NAMALWA (cell line): ENCODE results near the gene MYOZ3.

Source experiments
- DNase-seq: peaks from one replicate; pipeline ENCODE4 v3.0.0-alpha.2; 2015; ENCODE audit warnings: low spot score

Gene MYOZ3, protein sequence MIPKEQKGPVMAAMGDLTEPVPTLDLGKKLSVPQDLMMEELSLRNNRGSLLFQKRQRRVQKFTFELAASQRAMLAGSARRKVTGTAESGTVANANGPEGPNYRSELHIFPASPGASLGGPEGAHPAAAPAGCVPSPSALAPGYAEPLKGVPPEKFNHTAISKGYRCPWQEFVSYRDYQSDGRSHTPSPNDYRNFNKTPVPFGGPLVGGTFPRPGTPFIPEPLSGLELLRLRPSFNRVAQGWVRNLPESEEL

GRCh38 chr5:150661086-150661485 is at the start of gene MYOZ3:
Gene MYOZ3 (plus strand): TSS chr5:150661251. CDS start chr5:150662942, 1,691 bp downstream.
- no peak for DNase-seq

GRCh38 chr5:150612405-150612804 is 48.6 kb upstream of the MYOZ3 start:
- no peak for DNase-seq

DNA sequence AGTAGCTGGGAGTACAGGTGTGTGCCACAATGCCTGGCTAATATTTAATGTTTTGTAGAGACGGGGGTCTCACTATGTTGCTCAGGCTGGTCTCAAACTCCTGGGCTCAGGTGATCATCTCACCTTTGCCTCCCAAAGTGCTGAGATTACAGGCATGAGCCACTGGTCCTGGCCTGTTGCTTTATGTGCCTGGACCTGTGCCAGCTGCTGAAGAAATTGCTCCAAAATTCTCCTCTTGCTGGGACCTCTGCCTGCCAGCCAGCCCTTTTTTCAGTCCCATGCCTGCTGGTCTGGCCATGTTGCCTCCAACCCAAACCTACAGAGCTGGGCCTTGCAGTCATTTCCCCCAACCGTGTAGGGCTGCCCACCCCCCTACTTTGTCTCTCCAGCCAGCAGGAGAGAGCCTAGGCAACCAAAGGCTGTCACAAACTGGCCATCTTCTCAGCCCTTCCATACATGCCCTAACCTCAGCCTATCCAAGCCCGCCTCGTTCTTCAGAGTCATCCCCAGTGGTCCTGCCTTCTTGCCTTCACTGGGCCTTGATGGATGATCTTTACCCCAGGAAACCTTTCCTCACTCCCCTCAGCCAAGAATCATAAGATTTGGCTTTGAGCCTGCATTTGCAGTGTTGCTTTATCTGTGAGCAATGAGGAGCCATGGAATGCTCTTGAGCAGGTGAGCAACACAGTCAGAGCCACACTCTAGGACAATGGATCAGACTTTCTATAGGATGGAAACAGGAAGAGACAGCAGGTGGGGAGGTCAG is 48.0 kb upstream of the MYOZ3 start:
- DNase-seq = no peak

DNA sequence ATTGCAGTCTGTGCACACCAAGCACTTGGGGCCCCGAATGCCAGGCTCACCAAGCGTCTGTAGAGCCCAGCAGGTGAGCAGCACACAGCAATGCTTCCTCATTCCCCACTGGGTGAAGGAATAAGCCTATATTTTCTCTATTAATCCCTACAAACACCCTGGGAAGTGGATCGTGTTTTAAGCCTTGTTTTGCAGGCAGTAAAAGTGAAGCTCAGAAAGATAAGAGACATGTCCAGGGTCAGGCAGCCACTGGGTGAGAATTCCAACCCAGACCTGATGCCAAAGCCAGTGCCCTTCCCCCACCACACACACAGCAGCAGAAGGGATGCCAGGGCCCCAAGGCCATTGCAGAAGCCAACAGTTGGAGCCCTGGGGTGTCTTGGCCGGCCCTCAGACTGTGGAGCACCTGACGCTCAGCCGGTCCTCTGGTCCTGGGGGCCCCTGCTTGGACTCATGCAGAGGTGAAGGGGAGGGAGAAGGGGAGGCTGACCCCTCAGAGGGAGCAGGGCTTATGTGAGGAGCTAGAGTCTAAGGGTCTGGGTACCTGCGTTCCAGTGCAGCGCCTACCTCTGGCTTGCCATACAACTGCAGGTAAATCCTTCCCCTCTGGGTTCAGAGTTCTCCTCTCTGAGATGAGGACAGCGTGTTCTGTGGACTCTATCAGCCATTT is 46.9 kb upstream of the MYOZ3 start:
- no peak for DNase-seq

GRCh38 chr5:150614661-150615060 is 46.4 kb upstream of the MYOZ3 start:
- DNase-seq = no peak

DNA sequence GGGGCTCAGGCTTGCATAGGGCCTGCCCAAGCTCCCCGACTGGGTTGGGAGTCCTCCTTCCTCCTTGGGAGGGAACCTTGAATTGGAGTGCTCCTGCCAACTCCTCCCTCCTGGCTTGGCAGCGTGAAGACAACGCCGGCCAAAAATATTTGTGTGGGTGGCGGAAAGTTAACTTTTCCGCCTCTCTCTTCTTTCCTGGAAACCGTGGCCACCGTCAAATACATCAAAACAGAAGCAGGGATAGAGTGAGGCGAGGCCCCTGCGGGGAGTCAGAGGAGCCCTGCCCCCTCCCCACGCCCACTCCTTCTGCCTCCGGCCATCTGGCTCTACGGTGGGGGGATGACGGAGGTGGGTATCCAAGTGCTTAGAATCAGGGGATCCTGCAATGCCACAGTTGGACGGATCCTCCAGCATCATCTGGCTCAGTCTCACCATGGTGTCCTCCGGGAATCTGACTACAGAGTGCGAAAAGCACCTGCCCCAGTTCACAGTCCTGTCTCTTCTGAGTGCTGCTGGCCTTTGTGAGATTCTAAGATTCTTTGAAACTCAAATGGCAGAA is 45.8 kb upstream of the MYOZ3 start:
- no peak for DNase-seq

- no peak for DNase-seq
These were observed 45.0 kb upstream of the MYOZ3 start for GRCh38 chr5:150616024-150616470.

- DNase-seq = no peak
These were observed 44.5 kb upstream of the MYOZ3 start for GRCh38 chr5:150616506-150616905.

- DNase-seq = no peak
These were observed 42.9 kb upstream of the MYOZ3 start for GRCh38 chr5:150618163-150618562.

DNA sequence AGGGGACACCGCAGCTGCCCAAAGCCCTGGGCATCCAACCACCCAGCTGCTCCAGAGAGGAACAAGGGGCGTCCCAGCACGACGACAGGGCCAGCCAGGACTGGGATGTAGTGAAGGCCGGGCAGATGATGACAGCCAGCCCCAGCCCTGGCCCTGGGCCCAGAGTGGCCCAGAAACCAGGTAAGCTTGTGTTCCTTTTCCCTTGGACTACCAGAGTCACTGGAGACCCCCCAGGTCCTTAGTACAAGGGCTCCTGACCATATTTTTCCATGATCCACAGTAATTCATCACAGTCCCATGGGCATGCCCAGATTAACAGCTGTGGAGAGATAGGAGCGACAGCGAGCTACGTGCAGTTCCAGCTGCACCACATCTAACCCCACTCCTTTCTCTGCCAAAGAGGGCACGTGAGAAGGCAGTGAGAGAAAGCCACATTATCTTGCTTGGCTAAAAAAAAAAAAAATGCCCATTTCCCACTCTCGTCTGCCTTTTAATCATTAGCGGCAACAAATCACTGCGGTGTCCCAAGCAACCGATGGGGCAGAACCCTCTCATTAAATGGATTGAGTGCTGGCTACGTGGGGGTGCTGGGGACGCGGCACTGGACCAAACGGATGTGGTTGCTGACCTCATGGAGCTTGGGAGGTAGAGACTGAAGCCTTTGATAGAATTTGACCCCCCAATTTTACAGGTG is 42.3 kb upstream of the MYOZ3 start:
- DNase-seq = no peak

DNA sequence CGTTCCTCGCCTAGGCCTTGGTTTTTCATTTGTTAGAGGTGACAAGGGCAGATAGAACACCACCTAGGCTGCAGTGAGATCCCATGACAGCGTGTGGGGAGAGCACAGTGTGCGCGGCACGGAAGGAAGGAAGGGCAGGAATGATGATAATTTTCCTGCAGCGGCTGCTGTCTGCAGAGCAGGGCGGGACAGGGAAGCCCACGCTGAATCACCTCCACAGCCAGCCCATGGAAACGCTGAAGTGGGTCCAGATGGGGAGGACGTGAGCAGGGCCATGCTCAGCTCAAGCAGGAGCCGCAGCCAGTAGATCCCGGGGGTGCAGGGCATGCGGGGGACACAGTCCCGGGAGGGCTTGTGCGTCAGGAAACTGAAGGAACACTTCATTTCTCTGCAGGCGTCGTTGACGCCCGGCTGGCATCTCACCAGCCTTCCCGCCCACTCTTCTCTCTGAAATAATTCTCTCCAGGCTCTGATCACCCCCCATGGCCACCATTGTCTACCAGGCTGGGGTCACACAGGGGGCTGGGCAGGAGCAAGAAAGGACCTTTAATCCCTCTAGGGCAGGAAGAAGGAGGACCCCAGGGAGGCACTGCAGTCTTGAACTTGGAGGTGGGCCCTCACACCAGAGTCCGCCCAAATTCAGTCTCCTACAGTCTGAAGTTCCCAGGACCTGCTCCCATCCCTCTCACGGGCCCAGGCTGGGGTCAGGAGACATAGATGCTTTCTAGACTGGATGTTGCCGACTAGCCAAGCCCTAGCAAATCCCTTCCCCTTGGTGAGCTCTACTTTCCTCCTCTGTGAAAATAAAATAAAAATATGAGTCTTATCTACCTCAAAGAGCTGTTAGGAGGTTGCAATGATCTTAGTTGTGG is 41.5 kb upstream of the MYOZ3 start:
- DNase-seq = no peak

DNA sequence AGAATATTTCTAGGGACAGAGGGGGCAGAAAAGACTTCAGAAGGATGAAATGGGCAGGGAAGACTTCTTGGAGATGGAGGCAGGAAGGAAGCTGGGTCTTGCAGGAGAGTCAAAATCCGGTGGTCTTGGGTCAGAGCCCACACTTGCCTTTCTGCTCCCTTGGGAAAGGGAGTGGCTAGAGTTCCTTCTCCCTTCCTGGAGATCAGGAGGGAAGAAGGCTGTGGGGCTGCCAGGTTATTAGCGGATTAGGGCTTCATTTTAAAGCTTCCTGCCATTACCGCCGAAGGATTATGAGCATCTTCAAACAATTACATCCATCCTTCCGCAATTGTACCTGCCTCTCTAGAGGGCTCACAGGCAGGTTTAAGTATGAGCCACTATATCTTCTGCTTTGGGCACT is 39.8 kb upstream of the MYOZ3 start:
- DNase-seq = no peak

- DNase-seq = no peak
These were observed 38.9 kb upstream of the MYOZ3 start for GRCh38 chr5:150622157-150622556.

DNA sequence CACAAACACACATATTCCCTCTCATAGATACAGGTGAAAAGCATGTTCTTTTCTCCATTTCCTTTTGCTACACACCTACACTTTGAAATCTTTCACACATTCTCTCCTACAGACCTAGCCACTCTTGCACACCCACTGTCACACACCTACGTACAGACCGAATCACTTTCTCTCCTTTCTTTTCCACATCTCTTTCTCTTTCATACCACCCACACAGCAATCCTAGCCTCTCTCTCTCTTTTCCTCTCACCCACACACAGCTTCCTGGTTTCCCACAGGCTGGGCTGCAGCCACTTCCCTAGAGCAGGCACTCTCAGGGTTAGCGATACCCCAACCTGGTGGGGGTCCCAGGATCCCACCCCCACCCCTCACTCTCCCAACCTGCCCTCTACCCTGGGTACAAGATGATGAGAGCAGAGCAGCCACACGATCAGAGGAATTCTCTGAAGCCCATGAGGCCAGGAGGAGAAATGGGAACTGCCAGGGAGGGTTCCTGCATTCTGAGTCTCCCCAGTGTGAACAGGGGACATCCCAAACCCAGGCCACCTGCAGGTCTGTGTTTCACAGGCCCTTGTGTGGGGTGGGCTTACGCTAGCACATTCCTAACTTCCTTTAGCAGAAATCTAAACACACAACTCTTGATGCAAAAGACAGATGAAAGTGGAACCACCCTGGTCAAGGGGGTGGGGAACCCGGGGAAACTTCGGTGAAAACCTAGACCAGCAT is 37.7 kb upstream of the MYOZ3 start:
- no peak for DNase-seq

- DNase-seq = no peak
These were observed 37.2 kb upstream of the MYOZ3 start for GRCh38 chr5:150623878-150624216.

DNA sequence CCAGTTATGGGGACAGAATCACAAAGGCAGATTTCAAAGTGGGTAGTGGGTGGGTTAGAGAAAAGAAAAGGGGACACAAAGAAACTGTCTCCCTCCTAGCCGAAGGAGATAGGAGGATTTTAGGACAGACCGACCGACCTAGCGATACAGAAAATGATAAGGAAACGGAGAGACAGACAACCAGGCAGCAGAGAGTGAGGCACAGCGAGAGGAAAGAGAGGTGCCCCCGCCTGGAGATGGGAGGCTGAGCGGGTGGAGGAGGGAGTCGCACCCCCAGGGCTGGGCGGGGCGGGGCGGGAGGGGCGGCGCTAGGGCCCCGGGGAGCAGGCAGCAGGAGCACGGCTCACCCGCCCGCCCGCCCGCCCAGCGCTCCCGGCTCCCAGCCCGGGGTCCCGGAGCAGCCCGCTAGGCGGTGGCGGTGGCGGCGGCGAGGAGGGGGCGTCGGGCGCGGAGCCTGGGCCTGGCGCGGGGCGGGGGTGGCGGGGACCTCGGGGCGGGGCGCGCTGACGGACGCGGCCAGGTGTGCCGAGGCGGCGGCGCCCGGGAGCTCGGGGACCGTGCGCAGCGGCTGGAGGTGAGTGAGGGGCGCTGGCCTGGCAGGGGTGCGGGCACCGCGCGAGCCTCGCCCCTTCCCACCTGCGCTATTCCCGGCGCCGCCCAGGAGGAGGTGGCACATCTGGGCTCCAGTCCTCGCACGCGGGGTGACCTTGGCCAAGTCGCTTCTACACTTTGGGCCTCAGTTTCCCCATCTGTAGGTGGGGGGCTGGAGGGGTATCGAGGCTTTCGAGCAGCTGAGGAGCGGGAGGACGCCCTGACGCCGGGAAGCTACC is 36.5 kb upstream of the MYOZ3 start:
- peak; percentile 23 for DNase-seq

- DNase-seq = no peak
These were observed 35.9 kb upstream of the MYOZ3 start for GRCh38 chr5:150625164-150625535.

DNA sequence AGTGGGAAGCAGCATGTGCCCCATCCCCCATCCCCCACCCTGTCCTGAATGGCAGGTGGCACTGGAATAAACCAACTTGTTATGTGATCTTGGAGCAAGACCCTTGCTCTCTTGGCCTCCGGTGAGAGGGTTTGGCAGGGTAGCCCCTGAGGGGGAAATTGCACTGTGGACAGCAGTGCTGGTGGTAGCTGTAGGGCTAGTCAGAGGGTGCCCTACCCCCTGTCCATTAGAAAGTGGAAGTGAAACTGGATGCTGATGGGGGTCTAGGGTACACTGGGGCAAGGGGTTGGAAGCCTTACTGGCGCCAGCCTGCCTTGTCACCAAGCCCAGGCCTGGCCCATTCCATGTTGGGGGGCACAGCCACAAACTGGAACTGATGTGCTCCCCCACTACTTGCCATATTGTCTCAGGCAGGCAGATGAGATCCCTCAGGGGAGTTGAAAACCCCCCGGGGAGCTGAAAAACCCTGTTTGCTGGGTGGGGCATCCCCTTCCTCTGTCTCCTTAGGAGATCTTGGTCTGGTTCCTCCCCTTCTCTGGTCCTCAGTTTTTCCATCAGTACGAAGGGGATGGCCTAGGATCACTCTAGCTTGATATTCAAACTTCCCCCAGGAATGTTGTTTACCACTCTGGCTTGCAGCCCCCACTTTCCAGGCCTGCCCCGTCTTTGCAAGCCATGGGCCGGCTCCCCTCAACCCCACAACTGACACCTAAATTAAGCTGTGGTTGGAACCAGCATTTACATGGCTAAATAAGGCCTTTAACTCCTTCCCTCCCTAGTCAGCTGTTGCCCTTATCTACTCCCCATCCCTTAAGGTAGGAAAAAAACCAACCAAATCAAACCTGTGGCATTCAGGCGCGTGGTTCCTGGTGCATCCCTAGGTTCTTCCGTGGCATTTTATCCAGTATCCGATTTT is 35.0 kb upstream of the MYOZ3 start:
- DNase-seq = peak; percentile 48

DNA sequence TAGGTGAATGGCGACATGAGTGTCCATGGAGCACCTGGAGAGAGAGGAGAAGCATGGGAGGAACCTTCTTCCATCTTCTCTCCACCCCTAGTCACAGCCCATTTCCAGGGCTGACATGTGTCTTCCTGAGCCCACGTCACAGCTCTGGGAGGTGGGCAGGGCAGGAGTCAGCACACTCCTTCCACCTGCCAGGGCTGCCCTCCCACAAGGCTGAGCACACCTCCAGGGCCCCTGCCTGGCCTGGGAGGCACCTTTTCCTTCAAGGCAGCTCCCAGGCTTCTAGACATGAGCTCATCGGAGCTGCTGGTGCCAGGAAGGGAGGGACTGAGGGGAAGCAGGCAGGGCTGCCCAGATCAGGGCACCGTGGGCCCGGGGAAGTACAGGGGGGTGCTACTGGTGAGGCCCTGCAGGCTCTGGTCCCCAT is 34.2 kb upstream of the MYOZ3 start:
- no peak for DNase-seq
